HG03521 (cell line): ENCODE measurements around the gene SPRY4.
"Not testable (repeated sequence)": the region's sequence is repeated elsewhere in the genome, so short reads cannot be mapped to it uniquely, and the experiment has no call there.

Experiments used
- ATAC-seq: cut with Tn5 transposase; IDR thresholded peaks from one replicate; pipeline ENCODE4 v1.9.1; 2021; ENCODE audit warnings: mild to moderate bottlenecking, moderate library complexity; ENCODE audit not compliant: unreplicated experiment

The SPRY4 gene

GRCh38 chr5:142295960-142296860 is 28.6 kb downstream of the SPRY4 start:
- ATAC-seq, result no peak

- ATAC-seq, result no peak
Measured at GRCh38 chr5:142295084-142295758, 29.6 kb downstream of the SPRY4 start.

- ATAC-seq, result no peak
Measured at GRCh38 chr5:142293486-142293885, 31.3 kb downstream of the SPRY4 start.

GRCh38 chr5:142292808-142293207 is 32.0 kb downstream of the SPRY4 start:
- ATAC-seq, result no peak

GRCh38 chr5:142292249-142292648 is 32.6 kb downstream of the SPRY4 start:
- ATAC-seq, result no peak

GRCh38 chr5:142290577-142291299 is 34.1 kb downstream of the SPRY4 start:
- ATAC-seq, result no peak

GRCh38 chr5:142289708-142290576 is 34.9 kb downstream of the SPRY4 start:
- ATAC-seq, result no peak

- no peak for ATAC-seq
Measured at GRCh38 chr5:142287973-142288313, 36.9 kb downstream of the SPRY4 start.

- no peak for ATAC-seq
Measured at GRCh38 chr5:142287096-142287972, 37.5 kb downstream of the SPRY4 start.

GRCh38 chr5:142286111-142286510 is 38.7 kb downstream of the SPRY4 start:
- ATAC-seq, result no peak

GRCh38 chr5:142283304-142283703 is 41.5 kb downstream of the SPRY4 start:
- no peak for ATAC-seq

- ATAC-seq, result no peak
Measured at GRCh38 chr5:142281966-142282365, 42.9 kb downstream of the SPRY4 start.

- ATAC-seq, result no peak
Measured at GRCh38 chr5:142281008-142281367, 43.8 kb downstream of the SPRY4 start.

- ATAC-seq, result no peak
Measured at GRCh38 chr5:142280066-142281007, 44.5 kb downstream of the SPRY4 start.

GRCh38 chr5:142278627-142279026 is 46.2 kb downstream of the SPRY4 start:
- no peak for ATAC-seq

GRCh38 chr5:142277796-142278195 is 47.0 kb downstream of the SPRY4 start:
- no peak for ATAC-seq

- no peak for ATAC-seq
Measured at GRCh38 chr5:142276517-142276916, 48.3 kb downstream of the SPRY4 start.

GRCh38 chr5:142275496-142275895 is 49.3 kb downstream of the SPRY4 start:
- no peak for ATAC-seq

- not testable (repeated sequence) for ATAC-seq
Measured at GRCh38 chr5:142272596-142272995, 52.2 kb downstream of the SPRY4 start.
